GM19351 (cell line): ENCODE data around the gene ARHGDIG.
"Not testable (repeated sequence)": the region's sequence is repeated elsewhere in the genome, so short reads cannot be mapped to it uniquely, and the experiment has no call there.

ENCODE experiments used
- ATAC-seq: cut with Tn5 transposase; IDR thresholded peaks from one replicate; pipeline ENCODE4 v1.9.1; 2021; ENCODE audit warnings: mild to moderate bottlenecking, moderate library complexity; ENCODE audit not compliant: unreplicated experiment

The ARHGDIG gene

DNA sequence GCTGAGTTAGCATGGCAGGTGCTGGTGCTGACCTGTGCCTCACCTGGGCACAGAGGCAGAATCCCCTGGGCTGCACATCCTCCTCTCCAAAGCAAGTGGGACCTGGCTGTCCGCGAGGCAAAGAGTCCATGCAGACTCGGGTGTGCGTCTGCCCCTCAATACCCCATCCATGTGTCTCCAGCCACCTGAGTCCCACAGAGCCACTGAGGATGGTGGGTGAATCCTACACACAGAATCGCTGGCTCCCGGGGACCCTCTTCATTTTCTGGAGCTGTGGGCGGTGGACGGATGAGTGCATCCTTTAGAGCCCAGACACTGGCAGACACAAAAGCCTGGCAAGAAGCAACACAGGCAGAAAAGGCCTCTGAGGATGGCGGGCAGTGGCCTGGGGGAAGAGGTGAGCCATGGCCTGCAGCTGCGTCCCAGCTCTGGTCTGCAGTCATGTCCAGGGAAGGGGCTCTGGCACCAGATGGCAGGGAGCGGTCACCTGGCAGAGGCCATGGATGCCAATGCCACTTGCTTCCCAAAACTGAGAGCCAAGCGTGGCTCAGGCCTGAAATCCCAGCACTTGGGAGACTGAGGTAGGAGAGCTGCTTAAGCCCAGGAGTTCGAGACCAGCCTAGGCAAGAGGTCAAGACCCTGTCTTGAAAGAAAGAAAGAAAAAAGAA lies 42.2 kb downstream of the ARHGDIG start:
- ATAC-seq = no peak

DNA sequence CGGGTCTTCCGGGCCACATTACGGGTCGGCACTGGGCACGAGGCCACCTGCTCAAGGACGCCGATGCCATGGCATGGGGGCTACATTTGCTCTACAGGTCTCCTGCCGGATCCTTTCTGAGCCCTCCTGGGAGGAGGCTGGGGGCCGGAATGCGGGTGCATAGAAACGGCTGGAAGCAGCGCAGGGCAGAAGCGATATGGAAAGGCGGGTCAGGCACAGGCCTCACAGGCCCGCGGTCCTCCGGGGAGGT lies 43.7 kb downstream of the ARHGDIG start:
- ATAC-seq = no peak

DNA sequence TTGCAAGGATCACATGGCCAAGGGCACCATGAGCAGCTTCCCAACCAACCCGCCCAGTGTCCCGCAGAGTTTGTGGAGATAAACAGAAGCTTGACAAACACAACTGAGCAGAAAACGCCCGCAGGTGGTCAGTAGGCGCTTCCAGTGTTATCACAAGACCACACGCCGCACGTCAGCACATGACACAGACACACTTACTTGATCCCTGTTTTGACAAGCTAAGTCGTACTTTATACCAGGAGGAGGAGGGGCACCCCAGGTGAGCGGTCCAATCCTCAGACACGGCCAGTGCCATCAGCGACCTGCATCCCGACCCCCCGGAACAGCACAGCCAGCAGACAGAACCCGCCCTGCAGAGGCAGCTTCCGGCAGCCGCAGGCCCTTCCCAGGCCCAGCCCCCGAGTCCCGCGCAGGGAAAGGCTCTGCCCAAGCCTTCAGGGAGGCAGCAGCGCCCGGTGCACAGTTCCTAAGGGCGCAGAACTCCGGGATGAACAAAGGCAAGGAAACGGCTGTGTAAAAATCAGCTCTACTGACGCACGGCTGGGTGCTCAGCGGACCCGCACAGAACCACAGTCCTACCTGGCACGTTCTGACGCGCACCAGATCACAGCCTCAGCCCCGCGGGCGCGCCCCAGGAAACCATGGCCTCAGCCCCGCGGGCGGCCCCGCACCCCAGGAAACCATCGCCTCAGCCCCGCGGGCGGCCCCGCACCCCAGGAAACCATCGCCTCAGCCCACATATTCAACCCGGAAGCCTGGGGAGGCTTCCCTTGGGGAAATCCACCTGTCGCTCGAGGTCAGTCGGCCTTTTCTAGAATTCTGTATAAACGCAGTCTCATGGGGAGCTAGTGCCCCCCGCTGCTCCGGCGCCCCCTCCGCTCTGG lies 44.3 kb downstream of the ARHGDIG start:
- ATAC-seq = no peak

DNA sequence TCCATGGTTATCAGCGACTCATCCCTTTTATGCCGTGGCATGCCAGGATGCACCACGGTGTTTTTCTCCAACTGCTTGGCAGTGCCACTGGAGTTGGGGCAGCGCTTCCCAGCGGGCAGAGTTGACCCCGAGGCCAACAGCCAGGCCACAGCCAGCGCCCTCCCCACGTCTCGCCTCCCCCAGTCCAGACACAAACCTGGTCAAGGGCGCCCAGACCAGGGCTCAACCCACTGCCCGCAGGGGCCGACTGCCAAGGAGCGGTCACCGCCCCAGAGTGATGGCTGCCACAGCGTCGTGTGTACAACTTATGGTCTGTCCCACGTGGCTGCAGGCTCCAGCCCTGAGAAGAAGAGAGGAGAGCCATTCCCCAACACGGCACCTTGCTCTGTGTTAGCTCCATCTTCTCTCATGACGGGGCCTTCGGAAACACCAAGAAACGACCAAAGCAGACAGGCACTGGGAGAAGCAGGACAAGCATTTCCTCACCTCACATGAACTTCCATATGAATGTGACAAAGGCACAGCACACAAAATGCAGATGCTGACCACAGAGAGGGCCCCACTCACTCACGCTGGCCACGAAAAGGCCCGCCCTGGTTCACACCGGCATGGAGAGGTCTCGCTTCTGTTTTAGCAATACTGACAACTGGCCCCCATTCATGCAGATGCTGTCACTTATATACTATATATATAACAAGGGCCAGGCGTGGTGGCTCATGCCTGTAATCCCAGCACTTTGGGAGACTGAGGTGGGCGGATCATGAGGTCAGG lies 45.2 kb downstream of the ARHGDIG start:
- no peak for ATAC-seq

DNA sequence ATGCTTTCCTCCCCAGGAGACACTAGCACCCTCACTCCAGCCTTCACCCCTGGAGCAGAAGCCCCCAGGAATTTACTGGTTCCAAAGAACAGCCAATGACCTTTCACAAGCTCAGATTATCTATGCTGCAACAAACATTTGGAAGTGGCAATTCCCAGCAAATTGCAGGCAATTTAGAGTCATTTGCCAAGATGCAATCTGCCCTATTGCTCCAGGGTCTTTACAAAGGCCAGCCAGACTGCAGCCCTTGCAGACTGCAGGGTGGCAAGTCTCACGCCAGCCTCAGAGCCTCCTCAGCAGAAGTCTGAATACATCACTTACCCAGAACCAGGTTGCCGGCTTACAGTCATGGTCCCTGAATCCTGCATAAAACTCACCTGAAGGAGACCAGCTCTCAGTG lies 50.4 kb downstream of the ARHGDIG start:
- no peak for ATAC-seq

DNA sequence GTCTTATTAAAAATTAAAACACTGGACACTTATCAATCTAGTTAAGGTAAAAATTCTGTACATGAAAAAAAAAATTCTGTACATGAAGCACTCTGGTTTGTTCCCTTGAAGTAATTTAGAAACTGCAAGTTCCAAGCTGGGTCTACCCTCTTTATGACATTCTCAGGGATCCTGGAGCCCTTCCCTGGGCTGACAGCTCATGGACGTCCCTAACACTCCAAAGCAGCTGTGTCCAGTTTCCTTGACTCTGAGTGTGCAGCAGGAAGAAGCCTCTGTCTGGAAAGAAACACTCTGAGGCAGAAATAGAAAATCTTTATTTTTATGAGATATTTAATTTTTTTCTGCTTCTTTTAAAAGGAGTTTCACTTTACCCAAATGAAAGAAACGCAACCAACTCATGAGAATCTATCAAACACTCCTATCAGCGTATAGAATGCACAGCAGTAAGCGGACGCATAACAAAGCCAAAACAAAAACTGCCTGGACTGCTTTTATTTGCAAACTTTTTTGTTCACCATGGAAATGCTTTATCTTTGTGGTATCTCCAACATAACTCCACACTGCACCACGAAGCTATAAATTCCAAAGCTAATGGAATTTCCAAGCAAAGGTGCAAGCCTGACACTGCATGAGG lies 50.9 kb downstream of the ARHGDIG start:
- ATAC-seq = not testable (repeated sequence)
